CD4-positive, alpha-beta T cell (primary cell): ENCODE results near the gene PRF1. TPM values are rescaled to one million over a fixed set of nuclear protein-coding genes. Genes with fewer than 3 reads are reported as not detected.
A peak's percentile ranks its signal among the peaks of the same experiment; 100 is the strongest.

ENCODE experiments used
- ATAC-seq: fragments of 200-7000 bp; cut with Tn5 transposase; one replicate; pipeline ENCODE4 v1.10.0; 2022; ENCODE audit warnings: mild to moderate bottlenecking; ENCODE audit not compliant: poor library complexity
- CTCF ChIA-PET: fragments of 350-600 bp; sonication (Branson Sonifier 250); formaldehyde crosslinking; loops from one replicate; lab custom pipeline; 2021; ENCODE audit warnings: antibody characterized with exemption, inconsistent platforms; lab: Charles Lee
- POLR2A ChIA-PET: fragments of 350-600 bp; sonication (Branson Sonifier 250); formaldehyde crosslinking; loops from one replicate; lab custom pipeline; 2021; ENCODE audit warnings: antibody characterized with exemption, inconsistent platforms; lab: Charles Lee
- DNase-seq, 14 experiments: peaks; one replicate each; pipeline ENCODE4 v3.0.0-alpha.2; 2013 to 2020; ENCODE audit warnings: mixed read lengths in 2 of 14
- H3K27ac ChIP-seq, 2 donors: one replicate each; pipeline versions ENCODE4 v1.5.1 to v1.7.0; 2013; ENCODE audit warnings: low read length in 2 of 2, low read depth in 1 of 2, mild to moderate bottlenecking in 1 of 2
- H3K27me3 ChIP-seq, 2 experiments: 1 replicate in 1 of 2; 2 replicates in 1 of 2; pipeline versions ENCODE4 v1.6.1 to v1.7.0; 2013; ENCODE audit warnings: low read length in 2 of 2, control low read depth in 1 of 2, mild to moderate bottlenecking in 1 of 2, moderate library complexity in 1 of 2; ENCODE audit not compliant: insufficient read depth in 2 of 2, control insufficient read depth in 1 of 2
- H3K36me3 ChIP-seq: one replicate; pipeline ENCODE4 v1.6.1; 2013; ENCODE audit warnings: low read length, control low read depth; ENCODE audit not compliant: insufficient read depth
- H3K4me1 ChIP-seq: one replicate; pipeline ENCODE4 v1.6.1; 2013; ENCODE audit warnings: low read length, control low read depth; ENCODE audit not compliant: insufficient read depth
- H3K4me3 ChIP-seq: one replicate; pipeline ENCODE4 v1.5.1; 2013; ENCODE audit warnings: mild to moderate bottlenecking, low read length, moderate library complexity
- H3K9me3 ChIP-seq, 2 experiments: 1 replicate in 1 of 2; 2 replicates in 1 of 2; pipeline versions ENCODE4 v1.6.1 to v1.7.0; 2013; ENCODE audit warnings: low read length in 2 of 2, mild to moderate bottlenecking in 2 of 2, control low read depth in 1 of 2, moderate library complexity in 1 of 2; ENCODE audit not compliant: control insufficient read depth in 1 of 2, insufficient read depth in 1 of 2
- H3K27ac Mint-ChIP-seq: one replicate; pipeline ENCODE4 v1.8.0; 2020; ENCODE audit warnings: mixed read lengths
- H3K27me3 Mint-ChIP-seq: one replicate; pipeline ENCODE4 v1.8.0; 2021; ENCODE audit warnings: mixed read lengths
- H3K36me3 Mint-ChIP-seq: one replicate; pipeline ENCODE4 v1.8.0; 2021; ENCODE audit warnings: low read depth, mixed read lengths
- H3K4me1 Mint-ChIP-seq: one replicate; pipeline ENCODE4 v1.8.0; 2021; ENCODE audit warnings: low read depth, mixed read lengths
- H3K4me3 Mint-ChIP-seq: one replicate; pipeline ENCODE4 v1.8.0; 2020; ENCODE audit warnings: mild to moderate bottlenecking, mixed read lengths
- H3K9me3 Mint-ChIP-seq: one replicate; pipeline ENCODE4 v1.8.0; 2020; ENCODE audit warnings: mixed read lengths
- CTCF ChIP-seq: fragments of 200-600 bp; IDR thresholded peaks from one replicate; pipeline ENCODE4 v1.8.0; 2022; ENCODE audit warnings: antibody characterized with exemption, mild to moderate bottlenecking
- intact Hi-C, 2 experiments: fragments of 100-400 bp; cut with DNase I in 1 of 2; cut with micrococcal nuclease in 1 of 2; formaldehyde crosslinking; loops; one replicate each; pipeline versions ENCODE4 v1.15.1 to v1.9.0; 2023 to 2025; cut with DNase I, micrococcal nuclease
- total RNA-seq, 174 experiments: library from RNA in 2 of 174; stranded (reverse) in 2 of 174; gene quantifications; one replicate each; pipeline ENCODE4 v1.2.3 and lab custom pipeline; 2021 to 2026

Gene PRF1
- total RNA-seq, 2 experiments from 2014 or later: 7.4 to 9.4 TPM

GRCh38 chr10:70566515-70567290 is 35.8 kb downstream of the PRF1 start:
- TF ChIP-seq CTCF: no peak
- no peak overlapping the region for H3K27ac ChIP-seq
- ChIA-PET POLR2A (no interaction called here), CTCF (no interaction called here)
- no peak overlapping the region for H3K4me3 ChIP-seq
- H3K36me3 ChIP-seq: no peaks in the 10 kb centered on the region
- no peaks in the 10 kb centered on the region for H3K27me3 Mint-ChIP-seq
- H3K27ac Mint-ChIP-seq: no peak overlapping the region
- no peaks in the 10 kb centered on the region for H3K4me1 Mint-ChIP-seq
- H3K4me1 ChIP-seq: peaks cover 7% of the 10 kb centered on the region
- no peak overlapping the region for H3K4me3 Mint-ChIP-seq
- no peaks in the 10 kb centered on the region for H3K9me3 ChIP-seq
- H3K27me3 ChIP-seq: no peaks in the 10 kb centered on the region
- DNase-seq: peak in 1 of 14 experiments; percentile 27
- intact Hi-C loops: loop anchor here in 1 of 2 experiments (10.0 kb wide), 1 partner anchor 108 kb away; the partner anchor contains the start of gene ADAMTS14
- H3K9me3 Mint-ChIP-seq: no peaks in the 10 kb centered on the region
- H3K36me3 Mint-ChIP-seq: no peaks in the 10 kb centered on the region
- no peak for ATAC-seq

- Mint-ChIP-seq H3K36me3 (no peaks in the 10 kb centered on the region), H3K27ac (no peak overlapping the region), H3K4me3 (no peak overlapping the region), H3K4me1 (no peaks in the 10 kb centered on the region), H3K9me3 (no peaks in the 10 kb centered on the region), H3K27me3 (no peaks in the 10 kb centered on the region)
- Histone ChIP-seq H3K4me3 (no peak overlapping the region), H3K27ac (no peak overlapping the region), H3K9me3 (no peaks in the 10 kb centered on the region), H3K36me3 (no peaks in the 10 kb centered on the region), H3K4me1 (peaks cover 7% of the 10 kb centered on the region), H3K27me3 (no peaks in the 10 kb centered on the region)
- TF ChIP-seq CTCF: no peak
- intact Hi-C loops: loop anchor here in 1 of 2 experiments (10.0 kb wide), 1 partner anchor 109 kb away; the partner anchor contains the start of gene ADAMTS14
- peak in 1 of 14 experiments; percentile 23 for DNase-seq
- ChIA-PET POLR2A (no interaction called here), CTCF (no interaction called here)
- ATAC-seq: no peak
Observed at GRCh38 chr10:70565556-70566514, 36.7 kb downstream of the PRF1 start.

GRCh38 chr10:70564901-70565351 is 37.6 kb downstream of the PRF1 start:
- Histone ChIP-seq H3K9me3 (no peaks in the 10 kb centered on the region), H3K36me3 (no peaks in the 10 kb centered on the region), H3K27me3 (no peaks in the 10 kb centered on the region), H3K4me1 (peaks cover 7% of the 10 kb centered on the region), H3K4me3 (no peak overlapping the region), H3K27ac (no peak overlapping the region)
- Mint-ChIP-seq H3K4me3 (no peak overlapping the region), H3K4me1 (no peaks in the 10 kb centered on the region), H3K27me3 (no peaks in the 10 kb centered on the region), H3K27ac (no peak overlapping the region), H3K9me3 (no peaks in the 10 kb centered on the region), H3K36me3 (no peaks in the 10 kb centered on the region)
- intact Hi-C loops: loop anchor here in 1 of 2 experiments (10.0 kb wide), 1 partner anchor 110 kb away; the partner anchor contains the start of gene ADAMTS14
- ChIA-PET CTCF (no interaction called here), POLR2A (no interaction called here)
- DNase-seq: peak in 2 of 14 experiments; percentile 24 to 30
- no peak for TF ChIP-seq CTCF
- ATAC-seq: no peak
